ENCODE results near the gene ZNF146. TPM values are rescaled to one million over a fixed set of nuclear protein-coding genes. Genes with fewer than 3 reads are reported as not detected.

The ZNF146 gene
- total RNA-seq, 1 donor from 2014 or later: 82.7 TPM

- no peaks in the 10 kb centered on the region for H3K36me3 ChIP-seq (ENCODE audit: insufficient read depth, low read length)
- DNase-seq (ENCODE audit: low read depth): no peak
Observed at GRCh38 chr19:36203293-36203692, 11.6 kb upstream of the ZNF146 start.

GRCh38 chr19:36207605-36208252, 7.2 kb upstream of the ZNF146 start:
- Mint-ChIP-seq H3K4me1 (ENCODE audit: low read depth, unreplicated experiment) (no peaks in the 10 kb centered on the region), H3K36me3 (ENCODE audit: low read depth, unreplicated experiment) (peaks cover 13% of the 10 kb centered on the region), H3K27me3 (ENCODE audit: low read depth, unreplicated experiment) (no peaks in the 10 kb centered on the region), H3K27ac (ENCODE audit: unreplicated experiment) (no peak overlapping the region), H3K4me3 (ENCODE audit: unreplicated experiment) (no peak overlapping the region), H3K9me3 (ENCODE audit: unreplicated experiment) (peaks cover 1% of the 10 kb centered on the region)
- Histone ChIP-seq H2AFZ (ENCODE audit: low read depth, low read length) (no peak overlapping the region), H3K4me3 (ENCODE audit: insufficient read depth, low read depth, low read length) (no peak overlapping the region), H4K20me1 (ENCODE audit: insufficient read depth, low read length) (no peaks in the 10 kb centered on the region), H3K27ac (ENCODE audit: low read depth, low read length) (no peak overlapping the region), H3K79me2 (ENCODE audit: insufficient read depth, low read length) (peaks cover 14% of the 10 kb centered on the region), H3K4me1 (ENCODE audit: insufficient read depth, low read length) (no peaks in the 10 kb centered on the region), H3K4me2 (ENCODE audit: low read length) (no peak overlapping the region), H3K9ac (ENCODE audit: low read length) (no peak overlapping the region), H3K36me3 (ENCODE audit: insufficient read depth, low read length) (no peaks in the 10 kb centered on the region), H3K9me3 (ENCODE audit: insufficient read depth, low read depth, low read length) (no peaks in the 10 kb centered on the region), H3K27me3 (ENCODE audit: insufficient read depth, low read length) (no peaks in the 10 kb centered on the region)
- no peak for TF ChIP-seq EZH2 (IDR thresholded peaks at IDR 0.05; ENCODE audit: insufficient read depth, low read length)
- no peak for TF ChIP-seq CTCF (IDR thresholded peaks at IDR 0.05; ENCODE audit: insufficient read depth, low read depth, low read length)
- FAIRE-seq (no peak), DNase-seq (ENCODE audit: low read depth) (no peak)

More at GRCh38 chr19:36203293-36203692, 11.6 kb upstream of the ZNF146 start:
- FAIRE-seq: no peak
- Histone ChIP-seq H3K27me3 (ENCODE audit: insufficient read depth, low read length) (no peaks in the 10 kb centered on the region), H3K4me2 (ENCODE audit: low read length) (no peak overlapping the region), H2AFZ (ENCODE audit: low read depth, low read length) (no peak overlapping the region), H3K9me3 (ENCODE audit: insufficient read depth, low read depth, low read length) (no peaks in the 10 kb centered on the region), H3K9ac (ENCODE audit: low read length) (no peak overlapping the region), H3K4me3 (ENCODE audit: insufficient read depth, low read depth, low read length) (no peak overlapping the region), H4K20me1 (ENCODE audit: insufficient read depth, low read length) (no peaks in the 10 kb centered on the region), H3K79me2 (ENCODE audit: insufficient read depth, low read length) (peaks cover 5% of the 10 kb centered on the region), H3K27ac (ENCODE audit: low read depth, low read length) (no peak overlapping the region), H3K4me1 (ENCODE audit: insufficient read depth, low read length) (no peaks in the 10 kb centered on the region)
- H3K27ac Mint-ChIP-seq (ENCODE audit: unreplicated experiment): no peak overlapping the region
- no peaks in the 10 kb centered on the region for H3K9me3 Mint-ChIP-seq (ENCODE audit: unreplicated experiment)
- TF ChIP-seq CTCF (IDR thresholded peaks at IDR 0.05; ENCODE audit: insufficient read depth, low read depth, low read length): no peak
- no peak for TF ChIP-seq EZH2 (IDR thresholded peaks at IDR 0.05; ENCODE audit: insufficient read depth, low read length)
- H3K36me3 Mint-ChIP-seq (ENCODE audit: low read depth, unreplicated experiment): peaks cover 16% of the 10 kb centered on the region
- no peaks in the 10 kb centered on the region for H3K4me1 Mint-ChIP-seq (ENCODE audit: low read depth, unreplicated experiment)
- H3K27me3 Mint-ChIP-seq (ENCODE audit: low read depth, unreplicated experiment): no peaks in the 10 kb centered on the region
- H3K4me3 Mint-ChIP-seq (ENCODE audit: unreplicated experiment): no peak overlapping the region

GRCh38 chr19:36209372-36209771, 5.5 kb upstream of the ZNF146 start:
- no peak overlapping the region for H3K27ac ChIP-seq (ENCODE audit: low read depth, low read length)
- Mint-ChIP-seq H3K4me1 (ENCODE audit: low read depth, unreplicated experiment) (no peaks in the 10 kb centered on the region), H3K9me3 (ENCODE audit: unreplicated experiment) (peaks cover 1% of the 10 kb centered on the region), H3K36me3 (ENCODE audit: low read depth, unreplicated experiment) (peaks cover 12% of the 10 kb centered on the region), H3K27me3 (ENCODE audit: low read depth, unreplicated experiment) (no peaks in the 10 kb centered on the region), H3K27ac (ENCODE audit: unreplicated experiment) (no peak overlapping the region), H3K4me3 (ENCODE audit: unreplicated experiment) (no peak overlapping the region)
- peaks cover 26% of the 10 kb centered on the region for H3K79me2 ChIP-seq (ENCODE audit: insufficient read depth, low read length)
- no peak overlapping the region for H3K4me2 ChIP-seq (ENCODE audit: low read length)
- H3K9ac ChIP-seq (ENCODE audit: low read length): no peak overlapping the region
- H3K9me3 ChIP-seq (ENCODE audit: insufficient read depth, low read depth, low read length): no peaks in the 10 kb centered on the region
- no peaks in the 10 kb centered on the region for H3K4me1 ChIP-seq (ENCODE audit: insufficient read depth, low read length)
- no peaks in the 10 kb centered on the region for H3K36me3 ChIP-seq (ENCODE audit: insufficient read depth, low read length)
- no peak for FAIRE-seq
- no peaks in the 10 kb centered on the region for H4K20me1 ChIP-seq (ENCODE audit: insufficient read depth, low read length)
- H3K27me3 ChIP-seq (ENCODE audit: insufficient read depth, low read length): no peaks in the 10 kb centered on the region
- no peak for TF ChIP-seq CTCF (IDR thresholded peaks at IDR 0.05; ENCODE audit: insufficient read depth, low read depth, low read length)
- TF ChIP-seq EZH2 (IDR thresholded peaks at IDR 0.05; ENCODE audit: insufficient read depth, low read length): no peak
- no peak overlapping the region for H3K4me3 ChIP-seq (ENCODE audit: insufficient read depth, low read depth, low read length)
- H2AFZ ChIP-seq (ENCODE audit: low read depth, low read length): no peak overlapping the region
- DNase-seq (ENCODE audit: low read depth): no peak
